DND-41 (cell line): ENCODE results near the gene PPP1R37.

ENCODE experiments used
- EZH2 ChIP-seq: IDR thresholded peaks from 3 replicates; pipeline ENCODE4 v1.6.1; 2012; ENCODE audit warnings: borderline replicate concordance, low read depth, mild to moderate bottlenecking, moderate library complexity, low read length, inconsistent platforms; ENCODE audit not compliant: severe bottlenecking
- TF ChIP-seq, protein P1 (sequence below): IDR thresholded peaks from 2 replicates; pipeline ENCODE4 v1.5.1; 2012; ENCODE audit warnings: borderline replicate concordance, low read length, moderate library complexity, mild to moderate bottlenecking; ENCODE audit not compliant: poor library complexity, severe bottlenecking; ENCODE audit errors: extremely low read depth

DNA sequence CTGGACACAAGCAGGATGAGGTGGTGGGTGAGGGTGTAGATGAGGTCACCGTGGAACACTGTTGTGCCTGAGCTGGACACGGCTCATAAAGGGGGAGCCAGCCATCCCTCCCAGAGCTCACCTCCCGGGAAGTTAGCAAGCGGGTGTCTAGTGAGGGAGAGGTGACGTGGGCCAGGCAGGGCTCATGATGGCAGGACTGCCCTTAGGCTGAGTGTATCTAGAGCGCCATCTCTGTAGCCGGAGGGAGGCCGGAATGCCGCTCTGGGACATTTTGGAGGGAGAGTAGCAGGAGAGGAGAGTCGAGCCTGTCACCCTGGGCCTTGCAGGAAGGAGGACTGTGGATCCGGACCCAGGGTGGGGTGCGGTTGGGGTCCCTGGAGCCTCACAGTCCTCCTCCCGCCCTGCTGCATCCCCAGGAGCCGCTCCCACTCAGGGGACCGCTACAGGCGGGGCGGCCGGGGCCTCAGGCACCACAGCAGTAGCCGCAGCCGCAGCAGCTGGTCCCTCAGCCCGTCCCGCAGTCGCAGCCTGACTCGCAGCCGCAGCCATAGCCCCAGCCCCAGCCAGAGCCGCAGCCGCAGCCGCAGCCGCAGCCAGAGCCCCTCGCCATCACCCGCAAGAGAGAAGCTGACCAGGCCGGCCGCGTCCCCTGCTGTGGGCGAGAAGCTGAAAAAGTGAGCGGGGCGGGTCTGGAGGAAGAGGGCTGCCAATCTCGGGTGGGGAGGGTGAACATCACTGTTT lies 25.9 kb upstream of the PPP1R37 start:
- TF ChIP-seq, protein P1, sequence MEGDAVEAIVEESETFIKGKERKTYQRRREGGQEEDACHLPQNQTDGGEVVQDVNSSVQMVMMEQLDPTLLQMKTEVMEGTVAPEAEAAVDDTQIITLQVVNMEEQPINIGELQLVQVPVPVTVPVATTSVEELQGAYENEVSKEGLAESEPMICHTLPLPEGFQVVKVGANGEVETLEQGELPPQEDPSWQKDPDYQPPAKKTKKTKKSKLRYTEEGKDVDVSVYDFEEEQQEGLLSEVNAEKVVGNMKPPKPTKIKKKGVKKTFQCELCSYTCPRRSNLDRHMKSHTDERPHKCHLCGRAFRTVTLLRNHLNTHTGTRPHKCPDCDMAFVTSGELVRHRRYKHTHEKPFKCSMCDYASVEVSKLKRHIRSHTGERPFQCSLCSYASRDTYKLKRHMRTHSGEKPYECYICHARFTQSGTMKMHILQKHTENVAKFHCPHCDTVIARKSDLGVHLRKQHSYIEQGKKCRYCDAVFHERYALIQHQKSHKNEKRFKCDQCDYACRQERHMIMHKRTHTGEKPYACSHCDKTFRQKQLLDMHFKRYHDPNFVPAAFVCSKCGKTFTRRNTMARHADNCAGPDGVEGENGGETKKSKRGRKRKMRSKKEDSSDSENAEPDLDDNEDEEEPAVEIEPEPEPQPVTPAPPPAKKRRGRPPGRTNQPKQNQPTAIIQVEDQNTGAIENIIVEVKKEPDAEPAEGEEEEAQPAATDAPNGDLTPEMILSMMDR = no peak
- TF ChIP-seq EZH2 = no peak
